IPS-18c (cell line): Measurements from ENCODE around the gene EML1.

ENCODE experiments used
- H3K4me3 ChIP-seq: 2 replicates; pipeline ENCODE4 v1.7.0; 2013; ENCODE audit warnings: low read depth, mild to moderate bottlenecking, low read length, moderate library complexity; ENCODE audit not compliant: insufficient read depth
- H3K9me3 ChIP-seq: one replicate; pipeline ENCODE4 v1.6.1; 2013; ENCODE audit warnings: mild to moderate bottlenecking, low read length, moderate library complexity; ENCODE audit not compliant: control insufficient read depth, insufficient read depth

EML1 gene

GRCh38 chr14:99791476-99792209 is 1.6 kb upstream of the EML1 start:
- Histone ChIP-seq H3K9me3 (no peaks in the 10 kb centered on the region), H3K4me3 (no peak overlapping the region)

GRCh38 chr14:99792210-99792535 is 1.0 kb upstream of the EML1 start:
- Histone ChIP-seq H3K4me3 (no peak overlapping the region), H3K9me3 (no peaks in the 10 kb centered on the region)

- H3K4me3 ChIP-seq, result peak overlapping the region; percentile 50
- no peaks in the 10 kb centered on the region for H3K9me3 ChIP-seq
Measured at GRCh38 chr14:99792551-99793212, 531 bp upstream of the EML1 start.

GRCh38 chr14:99794151-99794780 is 1.1 kb downstream of the EML1 start:
- H3K4me3 ChIP-seq, result peak overlapping the region; percentile 47; the same call in 1 of the 2 replicates
- no peaks in the 10 kb centered on the region for H3K9me3 ChIP-seq

- no peak overlapping the region for H3K4me3 ChIP-seq
Measured at GRCh38 chr14:99795046-99795445, 1.8 kb downstream of the EML1 start.

GRCh38 chr14:99797231-99797630 is 4.0 kb downstream of the EML1 start:
- H3K4me3 ChIP-seq, result no peak overlapping the region

More at GRCh38 chr14:99795046-99795445, 1.8 kb downstream of the EML1 start:
- no peaks in the 10 kb centered on the region for H3K9me3 ChIP-seq

GRCh38 chr14:99800781-99801180 is 7.6 kb downstream of the EML1 start:
- no peak overlapping the region for H3K4me3 ChIP-seq
- no peaks in the 10 kb centered on the region for H3K9me3 ChIP-seq

More at GRCh38 chr14:99797231-99797630, 4.0 kb downstream of the EML1 start:
- no peaks in the 10 kb centered on the region for H3K9me3 ChIP-seq

GRCh38 chr14:99802301-99803105 is 9.3 kb downstream of the EML1 start:
- no peaks in the 10 kb centered on the region for H3K9me3 ChIP-seq

GRCh38 chr14:99803106-99803775 is 10.0 kb downstream of the EML1 start:
- no peak overlapping the region for H3K4me3 ChIP-seq

More at GRCh38 chr14:99802301-99803105, 9.3 kb downstream of the EML1 start:
- H3K4me3 ChIP-seq, result no peak overlapping the region

GRCh38 chr14:99803803-99804202 is 10.6 kb downstream of the EML1 start:
- Histone ChIP-seq H3K4me3 (no peak overlapping the region), H3K9me3 (no peaks in the 10 kb centered on the region)

More at GRCh38 chr14:99803106-99803775, 10.0 kb downstream of the EML1 start:
- no peaks in the 10 kb centered on the region for H3K9me3 ChIP-seq

GRCh38 chr14:99805757-99806439 is 12.7 kb downstream of the EML1 start:
- Histone ChIP-seq H3K4me3 (no peak overlapping the region), H3K9me3 (no peaks in the 10 kb centered on the region)

- no peaks in the 10 kb centered on the region for H3K9me3 ChIP-seq
- no peak overlapping the region for H3K4me3 ChIP-seq
Measured at GRCh38 chr14:99806836-99807235, 13.6 kb downstream of the EML1 start.

- Histone ChIP-seq H3K4me3 (no peak overlapping the region), H3K9me3 (no peaks in the 10 kb centered on the region)
Measured at GRCh38 chr14:99807413-99808153, 14.4 kb downstream of the EML1 start.

- H3K9me3 ChIP-seq, result no peaks in the 10 kb centered on the region
- H3K4me3 ChIP-seq, result no peak overlapping the region
Measured at GRCh38 chr14:99808154-99808505, 14.9 kb downstream of the EML1 start.

- no peak overlapping the region for H3K4me3 ChIP-seq
- no peaks in the 10 kb centered on the region for H3K9me3 ChIP-seq
Measured at GRCh38 chr14:99808515-99808914, 15.3 kb downstream of the EML1 start.

GRCh38 chr14:99809360-99809759 is 16.1 kb downstream of the EML1 start:
- Histone ChIP-seq H3K9me3 (no peaks in the 10 kb centered on the region), H3K4me3 (no peak overlapping the region)
